Progenitor cell of endocrine pancreas (in vitro differentiated cells): ENCODE data around the gene NLK. TPM values are rescaled to one million over a fixed set of nuclear protein-coding genes. Genes with fewer than 3 reads are reported as not detected.

Experiments
- DNase-seq: peaks from one replicate; pipeline ENCODE4 v3.0.0; 2021; ENCODE audit warnings: low spot score; ENCODE audit not compliant: unreplicated experiment
- H3K27ac Mint-ChIP-seq: 2 replicates; pipeline ENCODE4 v1.8.0; 2021; ENCODE audit warnings: mild to moderate bottlenecking, moderate library complexity, mixed read lengths
- H3K27me3 Mint-ChIP-seq: 2 replicates; pipeline ENCODE4 v1.8.0; 2021; ENCODE audit warnings: mixed read lengths
- H3K36me3 Mint-ChIP-seq: 2 replicates; pipeline ENCODE4 v1.8.0; 2022; ENCODE audit warnings: mixed read lengths; ENCODE audit not compliant: insufficient read depth
- H3K4me1 Mint-ChIP-seq: 2 replicates; pipeline ENCODE4 v1.8.0; 2021; ENCODE audit warnings: low read depth, mixed read lengths
- H3K4me3 Mint-ChIP-seq: 2 replicates; pipeline ENCODE4 v1.8.0; 2021; ENCODE audit warnings: low read depth, mild to moderate bottlenecking, moderate library complexity, mixed read lengths
- H3K9me3 Mint-ChIP-seq: 2 replicates; pipeline ENCODE4 v1.8.0; 2021; ENCODE audit warnings: low read depth, mixed read lengths
- CTCF ChIP-seq: fragments of 200-600 bp; sonication (generic); IDR thresholded peaks from one replicate; pipeline ENCODE4 v1.5.0; 2021; ENCODE audit warnings: antibody characterized with exemption, mild to moderate bottlenecking; ENCODE audit not compliant: unreplicated experiment
- total RNA-seq: library from RNA; stranded (reverse); gene quantifications from 2 replicates; pipeline ENCODE4 v1.2.1, GENCODE V29; 2021

Gene NLK
- total RNA-seq, 1 donor from 2014 or later = 38.9 TPM

GRCh38 chr17:28039251-28039650 is 3.2 kb upstream of the NLK start:
- Mint-ChIP-seq H3K36me3 (peaks cover under 1% of the 10 kb centered on the region), H3K4me3 (no peak overlapping the region), H3K4me1 (peaks cover 16% of the 10 kb centered on the region), H3K27me3 (no peaks in the 10 kb centered on the region), H3K9me3 (peaks cover 4% of the 10 kb centered on the region), H3K27ac (no peak overlapping the region)
- no peak for DNase-seq
- no peak for TF ChIP-seq CTCF

GRCh38 chr17:28040406-28040805 is 2.1 kb upstream of the NLK start:
- Mint-ChIP-seq H3K27me3 (no peaks in the 10 kb centered on the region), H3K9me3 (peaks cover 4% of the 10 kb centered on the region), H3K27ac (no peak overlapping the region), H3K4me1 (peaks cover 25% of the 10 kb centered on the region), H3K36me3 (peaks cover 5% of the 10 kb centered on the region), H3K4me3 (peak overlapping the region; percentile 71)
- no peak for DNase-seq
- no peak for TF ChIP-seq CTCF

- no peak for TF ChIP-seq CTCF
- Mint-ChIP-seq H3K9me3 (peaks cover 4% of the 10 kb centered on the region), H3K4me1 (peaks cover 34% of the 10 kb centered on the region), H3K4me3 (peak overlapping the region; percentile 71), H3K36me3 (peaks cover 5% of the 10 kb centered on the region), H3K27ac (peak overlapping the region; percentile 44), H3K27me3 (no peaks in the 10 kb centered on the region)
- peak; percentile 99 for DNase-seq
Observed at GRCh38 chr17:28041068-28041843, 1.2 kb upstream of the NLK start.

GRCh38 chr17:28041844-28042656 is 427 bp upstream of the NLK start:
- Mint-ChIP-seq H3K4me3 (peak overlapping the region; percentile 87), H3K27ac (peak overlapping the region; percentile 88), H3K36me3 (peaks cover 7% of the 10 kb centered on the region), H3K4me1 (peaks cover 40% of the 10 kb centered on the region), H3K27me3 (no peaks in the 10 kb centered on the region), H3K9me3 (peaks cover 4% of the 10 kb centered on the region)
- no peak for DNase-seq
- no peak for TF ChIP-seq CTCF

GRCh38 chr17:28042721-28043291 is 329 bp downstream of the NLK start:
- peaks cover 8% of the 10 kb centered on the region for H3K36me3 Mint-ChIP-seq
- no peaks in the 10 kb centered on the region for H3K27me3 Mint-ChIP-seq

More at GRCh38 chr17:28042721-28043291, 329 bp downstream of the NLK start:
- H3K9me3 Mint-ChIP-seq = peaks cover 4% of the 10 kb centered on the region
- no peak for TF ChIP-seq CTCF
- H3K4me3 Mint-ChIP-seq = peak overlapping the region; percentile 87
- no peak overlapping the region for H3K27ac Mint-ChIP-seq
- no peak for DNase-seq
- peaks cover 42% of the 10 kb centered on the region for H3K4me1 Mint-ChIP-seq
